NK-92 (cell line): ENCODE data around the gene C5AR1.
"Not testable (repeated sequence)": the region's sequence is repeated elsewhere in the genome, so short reads cannot be mapped to it uniquely, and the experiment has no call there.

Experiments
- DNase-seq: peaks from one replicate; lab custom pipeline; 2025; ENCODE audit not compliant: unreplicated experiment; lab: John Stamatoyannopoulos, UW

The C5AR1 gene

GRCh38 chr19:47331490-47331889 lies 21.8 kb downstream of the C5AR1 start:
- no peak for DNase-seq

GRCh38 chr19:47331931-47332547 lies 22.4 kb downstream of the C5AR1 start, which contains the start of gene C5AR2:
C5AR2 (plus strand) TSS chr19:47332175; CDS start chr19:47340800, 8,625 bp downstream.
- no peak for DNase-seq

- not testable (repeated sequence) for DNase-seq
Observed at GRCh38 chr19:47336765-47337718, 27.4 kb downstream of the C5AR1 start.

GRCh38 chr19:47339196-47339880 lies 29.7 kb downstream of the C5AR1 start:
- no peak for DNase-seq

- DNase-seq: no peak
Observed at GRCh38 chr19:47340477-47341208, 31.0 kb downstream of the C5AR1 start.

- DNase-seq: no peak
Observed at GRCh38 chr19:47341734-47342133, 32.1 kb downstream of the C5AR1 start.

- DNase-seq: no peak
Observed at GRCh38 chr19:47343194-47343802, 33.6 kb downstream of the C5AR1 start.

- DNase-seq: no peak
Observed at GRCh38 chr19:47344425-47344824, 34.8 kb downstream of the C5AR1 start.

- not testable (repeated sequence) for DNase-seq
Observed at GRCh38 chr19:47346024-47346423, 36.4 kb downstream of the C5AR1 start.

- peak; percentile 89 for DNase-seq
Observed at GRCh38 chr19:47348819-47349795, 39.4 kb downstream of the C5AR1 start, which contains the start of gene DHX34. DHX34 (plus strand) TSS chr19:47349315; CDS start chr19:47353031, 3,716 bp downstream.

GRCh38 chr19:47350630-47351029 lies 41.0 kb downstream of the C5AR1 start:
- no peak for DNase-seq

- no peak for DNase-seq
Observed at GRCh38 chr19:47351548-47351947, 41.9 kb downstream of the C5AR1 start.

- no peak for DNase-seq
Observed at GRCh38 chr19:47352095-47352494, 42.4 kb downstream of the C5AR1 start.

- DNase-seq: no peak
Observed at GRCh38 chr19:47353307-47353712, 43.6 kb downstream of the C5AR1 start.

- no peak for DNase-seq
Observed at GRCh38 chr19:47356900-47357299, 47.2 kb downstream of the C5AR1 start.

- DNase-seq: no peak
Observed at GRCh38 chr19:47357788-47358680, 48.4 kb downstream of the C5AR1 start.

- DNase-seq: no peak
Observed at GRCh38 chr19:47358936-47359335, 49.3 kb downstream of the C5AR1 start.

- DNase-seq: no peak
Observed at GRCh38 chr19:47362321-47362720, 52.7 kb downstream of the C5AR1 start.
